H1 (cell line): ENCODE data around the gene PLVAP. TPM values are rescaled to one million over a fixed set of nuclear protein-coding genes. Genes with fewer than 3 reads are reported as not detected.

Experiments used
- CTCF ChIA-PET: fragments of 300-600 bp; sonication (Branson Sonifier 250); formaldehyde crosslinking; loops from one replicate; lab custom pipeline; 2021; ENCODE audit not compliant: partially characterized antibody; lab: Charles Lee
- POLR2A ChIA-PET: fragments of 300-600 bp; sonication (Branson Sonifier 250); formaldehyde crosslinking; loops from one replicate; lab custom pipeline; 2021; ENCODE audit warnings: inconsistent platforms; ENCODE audit not compliant: partially characterized antibody; lab: Charles Lee
- DNase-seq, 2 experiments: peaks; one replicate each; pipeline versions ENCODE4 v3.0.0 to v3.0.0-alpha.2; 2010 to 2022; ENCODE audit warnings: low spot score in 2 of 2, low read depth in 1 of 2, mixed read lengths in 1 of 2
- FAIRE-seq: peaks from 2 replicates; lab custom pipeline; 2011; peaks lifted over from hg19 to GRCh38; lab: Jason Lieb, UNC
- H2AFZ ChIP-seq: 2 replicates; pipeline ENCODE4 v1.8.1; 2012; ENCODE audit warnings: low read length, inconsistent platforms
- H2AK5ac ChIP-seq: 2 replicates; pipeline ENCODE4 v1.6.1; 2013; ENCODE audit warnings: low read depth, low read length
- H2BK120ac ChIP-seq: replicated peaks from 2 replicates; pipeline ENCODE3; 2013; ENCODE audit warnings: low read depth, low read length, inconsistent platforms
- H2BK12ac ChIP-seq: 2 replicates; pipeline ENCODE4 v1.6.1; 2013; ENCODE audit warnings: low read depth, low read length
- H2BK15ac ChIP-seq: 2 replicates; pipeline ENCODE4 v1.6.1; 2013; ENCODE audit warnings: low read length
- H2BK20ac ChIP-seq: 2 replicates; pipeline ENCODE4 v1.6.1; 2013; ENCODE audit warnings: low read length
- H2BK5ac ChIP-seq: 2 replicates; pipeline ENCODE4 v1.6.1; 2013; ENCODE audit warnings: low read depth, low read length
- H3K14ac ChIP-seq: 2 replicates; pipeline ENCODE4 v1.6.1; 2013; ENCODE audit warnings: inconsistent platforms; ENCODE audit not compliant: insufficient read length
- H3K18ac ChIP-seq: 2 replicates; pipeline ENCODE4 v1.6.1; 2013; ENCODE audit warnings: low read length; ENCODE audit errors: extremely low read depth
- H3K23ac ChIP-seq: 2 replicates; pipeline ENCODE4 v1.6.1; 2013; ENCODE audit warnings: inconsistent platforms; ENCODE audit not compliant: insufficient read length
- H3K23me2 ChIP-seq: 2 replicates; pipeline ENCODE4 v1.6.1; 2013; ENCODE audit warnings: low read depth, low read length
- H3K27ac ChIP-seq: 2 replicates; pipeline ENCODE4 v1.6.1; 2011; ENCODE audit warnings: low read depth, low read length, inconsistent platforms
- H3K27me3 ChIP-seq, 4 experiments: replicated peaks in 1 of 4; 1 replicate in 1 of 4; 2 replicates in 3 of 4; pipeline versions ENCODE4 v1.6.1 to v1.8.1; 2011 to 2013; ENCODE audit warnings: low read length in 3 of 4, mild to moderate bottlenecking in 3 of 4, inconsistent platforms in 2 of 4, mixed read lengths in 2 of 4, moderate library complexity in 1 of 4; ENCODE audit not compliant: control insufficient read depth in 3 of 4, insufficient read depth in 3 of 4; ENCODE audit errors: extremely low read depth in 1 of 4
- H3K36me3 ChIP-seq, 4 experiments: 2 replicates each; pipeline versions ENCODE4 v1.6.1 to v1.8.1; 2011 to 2013; ENCODE audit warnings: mild to moderate bottlenecking in 4 of 4, low read length in 3 of 4, moderate library complexity in 2 of 4, control low read depth in 1 of 4, inconsistent platforms in 1 of 4; ENCODE audit not compliant: insufficient read depth in 4 of 4, control insufficient read depth in 2 of 4
- H3K4ac ChIP-seq: replicated peaks from 2 replicates; pipeline ENCODE3; 2013; ENCODE audit warnings: low read length, low read depth, mixed read lengths, inconsistent platforms; ENCODE audit not compliant: insufficient read length
- H3K4me1 ChIP-seq, 4 experiments: replicated peaks in 1 of 4; 1 replicate in 1 of 4; 2 replicates in 3 of 4; pipeline versions ENCODE4 v1.6.1 to v1.8.1; 2011 to 2013; ENCODE audit warnings: low read length in 3 of 4, inconsistent platforms in 2 of 4, mixed read lengths in 1 of 4; ENCODE audit not compliant: insufficient read depth in 4 of 4, control insufficient read depth in 3 of 4
- H3K4me2 ChIP-seq, 2 experiments: 2 replicates each; pipeline versions ENCODE4 v1.6.1 to v1.8.1; 2011 to 2013; ENCODE audit warnings: low read depth in 2 of 2, low read length in 2 of 2, control low read depth in 1 of 2, inconsistent platforms in 1 of 2, mild to moderate bottlenecking in 1 of 2; ENCODE audit not compliant: insufficient read depth in 1 of 2
- H3K4me3 ChIP-seq, 4 experiments: fragments of 200-600, 300-600 bp in 1 of 4; sonication (generic), shearing (Covaris generic), sonication (Bioruptor Twin) in 1 of 4; 2 replicates each; pipeline versions ENCODE4 v1.5.1 to v1.8.1; 2011 to 2016; ENCODE audit warnings: low read length in 4 of 4, low read depth in 3 of 4, control low read depth in 2 of 4, inconsistent platforms in 2 of 4, mild to moderate bottlenecking in 2 of 4, mixed read lengths in 1 of 4, moderate library complexity in 1 of 4; ENCODE audit not compliant: insufficient read depth in 2 of 4; ENCODE audit errors: extremely low read depth in 1 of 4
- H3K56ac ChIP-seq: replicated peaks from 2 replicates; pipeline ENCODE3; 2013; ENCODE audit warnings: low read depth, mild to moderate bottlenecking, mixed read lengths, low read length, inconsistent platforms; ENCODE audit not compliant: insufficient read length
- H3K79me1 ChIP-seq: 2 replicates; pipeline ENCODE4 v1.6.1; 2013; ENCODE audit warnings: low read depth, low read length, control low read depth
- H3K79me2 ChIP-seq, 2 experiments: 2 replicates each; pipeline versions ENCODE4 v1.6.1 to v1.8.1; 2012 to 2013; ENCODE audit warnings: low read length in 2 of 2, mild to moderate bottlenecking in 2 of 2, inconsistent platforms in 1 of 2; ENCODE audit not compliant: insufficient read depth in 2 of 2, control insufficient read depth in 1 of 2
- H3K9ac ChIP-seq, 4 experiments: replicated peaks in 1 of 4; 1 replicate in 1 of 4; 2 replicates in 3 of 4; pipeline versions ENCODE4 v1.6.1 to v1.8.1; 2011 to 2013; ENCODE audit warnings: low read depth in 3 of 4, low read length in 3 of 4, control low read depth in 2 of 4, mild to moderate bottlenecking in 2 of 4, moderate library complexity in 2 of 4, inconsistent platforms in 1 of 4; ENCODE audit errors: extremely low read depth in 1 of 4
- H3K9me3 ChIP-seq, 2 experiments: 2 replicates each; pipeline versions ENCODE4 v1.6.1 to v1.8.1; 2012 to 2013; ENCODE audit warnings: mild to moderate bottlenecking in 2 of 2, moderate library complexity in 2 of 2, control low read depth in 1 of 2, inconsistent platforms in 1 of 2, low read depth in 1 of 2, low read length in 1 of 2, mixed read lengths in 1 of 2; ENCODE audit not compliant: insufficient read depth in 2 of 2
- H4K20me1 ChIP-seq, 2 experiments: replicated peaks in 1 of 2; 2 replicates each; pipeline versions ENCODE3 to v1.8.1; 2011 to 2013; ENCODE audit warnings: inconsistent platforms in 2 of 2, low read length in 2 of 2, mild to moderate bottlenecking in 1 of 2; ENCODE audit not compliant: insufficient read depth in 2 of 2, control insufficient read depth in 1 of 2
- H4K5ac ChIP-seq: 2 replicates; pipeline ENCODE4 v1.6.1; 2013; ENCODE audit warnings: low read length, low read depth, mixed read lengths, inconsistent platforms; ENCODE audit not compliant: insufficient read length
- H4K8ac ChIP-seq: 2 replicates; pipeline ENCODE4 v1.8.0; 2013; ENCODE audit warnings: mild to moderate bottlenecking, moderate library complexity, low read length, inconsistent platforms; ENCODE audit not compliant: insufficient read depth; ENCODE audit errors: extremely low read depth
- H4K91ac ChIP-seq: replicated peaks from 2 replicates; pipeline ENCODE3; 2013; ENCODE audit warnings: low read length, mixed read lengths, inconsistent platforms; ENCODE audit not compliant: insufficient read length
- ATF2 ChIP-seq: IDR thresholded peaks from 2 replicates; pipeline ENCODE4 v1.6.1; 2012; ENCODE audit warnings: low read length, inconsistent platforms
- EP300 ChIP-seq, 2 experiments: IDR thresholded peaks; 1 replicate in 1 of 2; 2 replicates in 1 of 2; pipeline ENCODE4 v1.6.1; 2011 to 2012; ENCODE audit warnings: low read depth in 2 of 2, low read length in 2 of 2, mild to moderate bottlenecking in 2 of 2, borderline replicate concordance in 1 of 2, inconsistent platforms in 1 of 2, moderate library complexity in 1 of 2
- NANOG ChIP-seq: IDR thresholded peaks from 2 replicates; pipeline ENCODE4 v1.6.1; 2011; ENCODE audit warnings: low read length, low read depth, mild to moderate bottlenecking, inconsistent platforms; ENCODE audit not compliant: insufficient read depth, poor library complexity, severe bottlenecking
- POLR2A ChIP-seq, 2 experiments: IDR thresholded peaks; 1 replicate in 1 of 2; 2 replicates in 1 of 2; pipeline ENCODE4 v1.6.1; 2011; ENCODE audit warnings: low read depth in 2 of 2, low read length in 2 of 2, mild to moderate bottlenecking in 2 of 2; ENCODE audit errors: control extremely low read depth in 1 of 2
- SRF ChIP-seq: IDR thresholded peaks from 2 replicates; pipeline ENCODE4 v1.6.1; 2011; ENCODE audit warnings: mild to moderate bottlenecking, low read depth, low read length, moderate library complexity
- TAF1 ChIP-seq: IDR thresholded peaks from 2 replicates; pipeline ENCODE4 v1.6.1; 2011; ENCODE audit warnings: mild to moderate bottlenecking, low read depth, low read length
- TBP ChIP-seq: IDR thresholded peaks from 2 replicates; pipeline ENCODE4 v1.6.1; 2011; ENCODE audit warnings: low read depth, low read length, improper control_type of control experiment
- TCF12 ChIP-seq: IDR thresholded peaks from 2 replicates; pipeline ENCODE4 v1.6.1; 2011; ENCODE audit warnings: low read depth, mild to moderate bottlenecking, low read length
- YY1 ChIP-seq: IDR thresholded peaks from 2 replicates; pipeline ENCODE4 v1.6.1; 2011; ENCODE audit warnings: low read depth, mild to moderate bottlenecking, low read length
- WGBS, 2 experiments: shearing (Covaris generic) in 1 of 2; methylation state at CpG; one replicate each; pipeline versions ENCODE4 v1.1.6 to v1.1.7; 2013 to 2015; ENCODE audit warnings: low lambda C conversion rate in 2 of 2, mixed read lengths in 2 of 2, inconsistent platforms in 1 of 2, low coverage in 1 of 2, missing lambda C conversion rate in 1 of 2; ENCODE audit not compliant: insufficient replicate concordance in 2 of 2, insufficient coverage in 1 of 2, insufficient read length in 1 of 2; ENCODE audit errors: extremely low coverage in 1 of 2, missing lambda C conversion rate in 1 of 2; 5-methylcytosine and 5-hydroxymethylcytosine counted together
- polyA plus RNA-seq, 7 experiments: library from polyadenylated mRNA; depleted of rRNA in 3 of 7; stranded (reverse) in 5 of 7; unstranded in 2 of 7; fragments of >200 nt in 5 of 7; fragments of 200-250 nt in 2 of 7; gene quantifications; 1 replicate in 5 of 7; 2 replicates in 1 of 7; 4 replicates in 1 of 7; pipeline versions ENCODE4 v1.2.1 to v1.2.3, GENCODE V29; 2011 to 2013; ENCODE audit warnings: missing spikeins in 2 of 7, mixed read lengths in 2 of 7
- total RNA-seq: library from RNA; stranded (reverse); fragmentation: NEBNext Ultra II Directional; extraction: Animal tissue kit (Norgen Biotek cat#: 25700); gene quantifications from 2 replicates; pipeline ENCODE4 v1.2.1, GENCODE V29; 2021

Gene PLVAP
- total and polyA plus RNA-seq, 2 of the 8 experiments (the other 6 are each of a cell fraction or from before 2014, with no cell fraction given) = 0.32 TPM; not detected in 1

DNA sequence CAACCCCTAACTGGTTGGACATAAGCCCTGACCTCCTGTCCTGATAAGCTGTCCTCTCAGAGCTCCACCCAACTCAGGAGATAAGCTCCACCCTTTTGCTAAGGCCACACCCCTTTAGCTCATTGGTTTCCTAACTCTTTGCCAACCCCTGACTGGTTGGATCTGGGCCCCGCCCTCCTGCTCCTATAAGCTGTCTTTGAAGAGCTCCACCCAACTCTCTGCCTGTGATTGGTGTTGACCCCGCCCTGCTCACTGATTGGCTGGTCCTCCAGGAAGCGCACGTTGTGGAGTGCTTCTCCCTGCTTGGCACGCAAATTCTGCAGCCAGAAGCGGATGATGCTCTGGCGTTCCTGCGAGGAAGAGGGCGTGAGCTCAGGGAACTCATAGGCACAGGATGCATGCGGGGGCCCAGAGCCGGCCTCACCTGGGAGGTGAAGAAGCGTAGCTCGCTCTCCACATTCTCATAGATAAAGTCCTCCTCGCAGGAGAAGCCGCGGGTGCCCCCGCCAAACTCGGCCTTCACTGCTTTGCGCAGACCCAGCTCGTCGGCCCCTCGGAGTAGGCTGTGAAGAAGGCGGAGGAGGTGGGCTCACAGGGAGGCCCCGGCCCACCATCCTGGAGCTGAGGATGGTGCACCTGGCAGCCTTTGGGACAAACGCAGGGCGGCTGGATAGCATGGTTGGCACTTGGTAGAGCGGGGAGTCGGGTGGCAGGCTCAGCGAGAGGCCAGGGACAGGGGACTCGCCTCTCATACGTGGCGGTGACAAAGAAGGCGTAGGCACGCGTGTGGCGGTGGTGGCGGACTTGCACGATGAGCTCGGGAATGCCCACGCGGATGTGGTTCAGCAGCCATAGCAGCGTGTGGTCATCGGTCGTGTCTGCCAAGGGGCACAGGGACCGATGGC, 44.2 kb downstream of the PLVAP start:
- Histone ChIP-seq H3K4me2 (peak overlapping the region; percentile 29 to 71; a peak in 3 of 4 replicates), H3K4ac (peak overlapping the region; percentile 54), H4K8ac (peak overlapping the region; percentile 43; the same call in 1 of the 2 replicates), H2AFZ (no peak overlapping the region), H3K23ac (no peak overlapping the region), H3K27ac (no peak overlapping the region), H3K79me1 (0 out of 2 replicates have a peak, but pooled peaks cover 2% of the 10 kb centered on the region), H4K20me1 (peaks cover 0 to 14% of the 10 kb centered on the region in 2 experiments), H2BK20ac (no peak overlapping the region), H2BK120ac (peak overlapping the region; percentile 37), H3K56ac (no peak overlapping the region), H3K18ac (no peak overlapping the region; the same call in 1 of the 2 replicates), H3K14ac (no peak overlapping the region), H2BK12ac (peak overlapping the region; percentile 97; the same call in 1 of the 2 replicates), H4K91ac (peak overlapping the region; percentile 79), H4K5ac (no peak overlapping the region), H3K23me2 (peaks cover 22% of the 10 kb centered on the region), H2AK5ac (no peak overlapping the region), H3K4me1 (peaks cover 0 to 23% (median 17%) of the 10 kb centered on the region in 4 experiments; a peak in 6 of 7 replicates), H3K79me2 (no peaks in the 10 kb centered on the region), H3K9ac (no peak overlapping the region), H3K27me3 (no peaks in the 10 kb centered on the region; a peak in 1 of 7 replicates), H3K9me3 (no peaks in the 10 kb centered on the region), H2BK5ac (peak overlapping the region; percentile 60; the same call in 1 of the 2 replicates), H2BK15ac (peak overlapping the region; percentile 53; the same call in 1 of the 2 replicates), H3K36me3 (no peaks in the 10 kb centered on the region), H3K4me3 (peak overlapping the region in 3 of 4 experiments; percentile 2 to 21 (median 4); a peak in 2 of 8 replicates)
- ChIA-PET POLR2A (interaction anchor here (0.5 to 17.1 kb wide), 11 partner anchors 7 to 1583 kb away, joined by 3 to 329 read pairs (median 5); partner anchors contain the start of genes ABHD8, ANKLE1, DDA1 and MRPL34), CTCF (interaction anchor here (0.6 to 3.0 kb wide), 21 partner anchors 10 to 234 kb away, joined by 3 to 14 read pairs (median 4); partner anchors contain the start of genes DDA1 and MRPL34)
- FAIRE-seq = peak; percentile 71
- 94% methylated on average over 45 of the region's 45 CpGs; no CpG with 5 or more reads in 1 of the 2 experiments for WGBS, 2 experiments
- DNase-seq = peak; percentile 62 to 77
- no peak for TF ChIP-seq TBP
- TF ChIP-seq POLR2A (IDR thresholded peaks at IDR 0.05; ENCODE audit: control extremely low read depth in 1 of 2, low read depth in 2 of 2, low read length in 2 of 2) = no peak
- TF ChIP-seq ATF2 = no peak
- TF ChIP-seq SRF = no peak
- TF ChIP-seq NANOG = no peak
- TF ChIP-seq YY1 = no peak
- no peak for TF ChIP-seq EP300 (IDR thresholded peaks at IDR 0.05; ENCODE audit: borderline replicate concordance in 1 of 2, low read depth in 2 of 2, low read length in 2 of 2)
- no peak for TF ChIP-seq TCF12
- TF ChIP-seq TAF1 = peak; percentile 9; the same call in 1 of the 2 replicates
